H1 (cell line): Measurements from ENCODE around the gene COL12A1. TPM values are rescaled to one million over a fixed set of nuclear protein-coding genes. Genes with fewer than 3 reads are reported as not detected.

Experiments used
- CBX8 ChIP-seq: fragments of 300-800, 300-1000 bp; sonication (generic); IDR thresholded peaks from 2 replicates; pipeline ENCODE4 v1.7.1; 2016; ENCODE audit warnings: low read depth, low read length, borderline replicate concordance
- CHD1 ChIP-seq: IDR thresholded peaks from 2 replicates; pipeline ENCODE4 v1.6.1; 2012; ENCODE audit warnings: low read depth, low read length, improper control_type of control experiment
- CTCF ChIP-seq, 3 experiments: IDR thresholded peaks; 1 replicate in 2 of 3; 2 replicates in 1 of 3; pipeline versions ENCODE4 v1.5.1 to v1.6.1; 2011; ENCODE audit warnings: low read length in 3 of 3, mild to moderate bottlenecking in 3 of 3, inconsistent platforms in 2 of 3, low read depth in 1 of 3, moderate library complexity in 1 of 3; ENCODE audit not compliant: insufficient read depth in 1 of 3; ENCODE audit errors: control extremely low read depth in 1 of 3
- E2F6 ChIP-seq: IDR thresholded peaks from 2 replicates; pipeline ENCODE4 v1.6.1; 2012; ENCODE audit warnings: inconsistent platforms
- EGR1 ChIP-seq: IDR thresholded peaks from 2 replicates; pipeline ENCODE4 v1.6.1; 2011; ENCODE audit warnings: low read depth, low read length, borderline replicate concordance
- EZH2 ChIP-seq: fragments of 200-600 bp; sonication (generic); IDR thresholded peaks from 2 replicates; pipeline ENCODE4 v1.7.1; 2012; ENCODE audit warnings: low read depth, mild to moderate bottlenecking, moderate library complexity, low read length, inconsistent platforms; ENCODE audit not compliant: severe bottlenecking
- FOSL1 ChIP-seq: IDR thresholded peaks from 2 replicates; pipeline ENCODE4 v1.6.1; 2011; ENCODE audit warnings: mild to moderate bottlenecking, low read depth, low read length, moderate library complexity; ENCODE audit not compliant: insufficient read depth
- JUN ChIP-seq: IDR thresholded peaks from 2 replicates; pipeline ENCODE4 v1.6.1; 2011; ENCODE audit warnings: low read depth, mild to moderate bottlenecking, improper control_type of control experiment, low read length
- KDM1A ChIP-seq: fragments of 200-600, 300-600 bp; sonication (generic); IDR thresholded peaks from 2 replicates; pipeline ENCODE4 v1.7.1; 2016; ENCODE audit warnings: mild to moderate bottlenecking, low read length, borderline replicate concordance
- KDM4A ChIP-seq: IDR thresholded peaks from one replicate; pipeline ENCODE4 v1.7.1; 2012; ENCODE audit warnings: low read depth, mild to moderate bottlenecking, moderate library complexity, low read length, inconsistent platforms; ENCODE audit not compliant: severe bottlenecking
- KDM5A ChIP-seq: fragments of 200-600 bp; IDR thresholded peaks from 2 replicates; pipeline ENCODE4 v1.7.1; 2012; ENCODE audit warnings: mild to moderate bottlenecking, low read length, inconsistent platforms, mixed read lengths
- MAFK ChIP-seq: IDR thresholded peaks from 2 replicates; pipeline ENCODE4 v1.6.1; 2012; ENCODE audit warnings: low read depth, mild to moderate bottlenecking, improper control_type of control experiment, low read length
- MAX ChIP-seq: IDR thresholded peaks from 2 replicates; pipeline ENCODE4 v1.6.1; 2012; ENCODE audit warnings: inconsistent platforms
- NRF1 ChIP-seq: IDR thresholded peaks from 2 replicates; pipeline ENCODE4 v1.6.1; 2011; ENCODE audit warnings: mild to moderate bottlenecking, low read depth, low read length, improper control_type of control experiment
- POLR2AphosphoS5 ChIP-seq: IDR thresholded peaks from 2 replicates; pipeline ENCODE4 v1.6.1; 2011; ENCODE audit warnings: low read depth, low read length
- RXRA ChIP-seq: IDR thresholded peaks from 2 replicates; pipeline ENCODE4 v1.6.1; 2011; ENCODE audit warnings: low read depth, mild to moderate bottlenecking, low read length, moderate library complexity; ENCODE audit not compliant: insufficient read depth
- SAP30 ChIP-seq: fragments of 300-600 bp; sonication (generic); IDR thresholded peaks from 2 replicates; pipeline ENCODE4 v1.7.1; 2012; ENCODE audit warnings: low read length, moderate library complexity, mild to moderate bottlenecking, inconsistent platforms; ENCODE audit not compliant: insufficient read depth, insufficient replicate concordance
- SP2 ChIP-seq: IDR thresholded peaks from 2 replicates; pipeline ENCODE4 v1.6.1; 2012; ENCODE audit warnings: mild to moderate bottlenecking, low read length, inconsistent platforms
- SUZ12 ChIP-seq: fragments of 200-600 bp; sonication (generic); IDR thresholded peaks from 2 replicates; pipeline ENCODE4 v1.6.1; 2012; ENCODE audit warnings: mild to moderate bottlenecking, inconsistent platforms, low read length, moderate library complexity, mixed read lengths
- TEAD4 ChIP-seq: IDR thresholded peaks from 2 replicates; pipeline ENCODE4 v1.6.1; 2012; ENCODE audit warnings: low read depth, low read length, inconsistent platforms, mixed read lengths
- polyA plus RNA-seq, 7 experiments: library from polyadenylated mRNA; depleted of rRNA in 3 of 7; stranded (reverse) in 5 of 7; unstranded in 2 of 7; fragments of >200 nt in 5 of 7; fragments of 200-250 nt in 2 of 7; gene quantifications; 1 replicate in 5 of 7; 2 replicates in 1 of 7; 4 replicates in 1 of 7; pipeline versions ENCODE4 v1.2.1 to v1.2.3, GENCODE V29; 2011 to 2013; ENCODE audit warnings: missing spikeins in 2 of 7, mixed read lengths in 2 of 7
- total RNA-seq: library from RNA; stranded (reverse); fragmentation: NEBNext Ultra II Directional; extraction: Animal tissue kit (Norgen Biotek cat#: 25700); gene quantifications from 2 replicates; pipeline ENCODE4 v1.2.1, GENCODE V29; 2021

Gene COL12A1
- total and polyA plus RNA-seq, 2 of the 8 experiments (the other 6 are each of a cell fraction or from before 2014, with no cell fraction given): 1.4 to 4.7 TPM

GRCh38 chr6:75204959-75205775, 686 bp downstream of the COL12A1 start (continued):
- TF ChIP-seq CHD1 (no peak), CBX8 (no peak), FOSL1 (no peak), EZH2 (peak; percentile 80), CTCF (IDR thresholded peaks at IDR 0.05; ENCODE audit: control extremely low read depth in 1 of 3, insufficient read depth in 1 of 3, low read depth in 1 of 3, low read length in 3 of 3) (no peak), KDM4A (peak; percentile 69), MAFK (no peak), SP2 (no peak), MAX (peak; percentile 17; the same call in 1 of the 2 replicates), POLR2AphosphoS5 (no peak), SUZ12 (peak; percentile 87), E2F6 (0 out of 2 replicates have a peak, but pooled peaks have one; percentile 6), EGR1 (0 out of 2 replicates have a peak, but pooled peaks have one; percentile 15), KDM5A (no peak), TEAD4 (no peak), RXRA (no peak), JUN (no peak), SAP30 (no peak), NRF1 (no peak), KDM1A (0 out of 2 replicates have a peak, but pooled peaks have one; percentile 2)
